Suprapubic skin (tissue), 4 donors: Measurements from ENCODE around the gene POU2AF3.

Experiments used
- EP300 ChIP-seq: sonication (generic); formaldehyde crosslinking; IDR thresholded peaks from one replicate; pipeline ENCODE4 v1.6.1; 2017; ENCODE audit warnings: antibody characterized with exemption
- POLR2A ChIP-seq, 2 donors: fragments of 450-650 bp; IDR thresholded peaks; one replicate each; pipeline ENCODE4 v1.6.1; 2017; ENCODE audit warnings: antibody characterized with exemption in 2 of 2, mild to moderate bottlenecking in 2 of 2, moderate library complexity in 2 of 2
- POLR2AphosphoS5 ChIP-seq, 3 donors: sonication (generic); formaldehyde crosslinking; IDR thresholded peaks; one replicate each; pipeline ENCODE4 v1.6.1; 2017; ENCODE audit warnings: antibody characterized with exemption in 3 of 3

DNA sequence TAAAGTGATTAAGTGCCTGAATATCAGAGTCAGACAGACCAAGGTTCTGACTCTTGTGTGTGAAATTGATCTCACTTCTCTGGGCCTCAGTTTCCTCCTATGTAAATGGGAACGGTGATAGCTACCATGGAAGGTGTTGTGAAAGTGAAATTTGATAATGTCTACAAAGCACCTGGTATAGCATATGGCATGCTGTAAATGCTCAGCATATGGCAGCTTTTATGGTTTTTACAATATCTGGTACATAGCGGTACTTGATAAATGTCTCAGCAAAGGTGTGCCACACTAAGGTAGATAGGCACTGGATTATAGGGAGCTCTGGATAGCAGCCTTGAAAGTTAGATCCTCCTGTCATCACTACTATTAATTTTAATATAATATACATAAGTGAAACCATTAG lies 32.9 kb upstream of the POU2AF3 start:
- TF ChIP-seq POLR2AphosphoS5 (IDR thresholded peaks at IDR 0.05) (no peak), POLR2A (IDR thresholded peaks at IDR 0.05) (no peak), EP300 (no peak)
